WTC11 (cell line): ENCODE data around the gene ERCC8. TPM values are rescaled to one million over a fixed set of nuclear protein-coding genes. Genes with fewer than 3 reads are reported as not detected.

Source experiments
- ATAC-seq: fragments of 200-7000 bp; cut with Tn5 transposase; 2 replicates; pipeline ENCODE4 v1.10.0; 2021; ENCODE audit warnings: mild to moderate bottlenecking, moderate library complexity
- Bru-seq: library from RNA; stranded (reverse); fragments of 400-500 nt; gene quantifications from one replicate; lab custom pipeline; 2021; lab: Mats Ljungman, UMichigan
- CTCF ChIA-PET: fragments of 300-600 bp; sonication (Branson Sonifier 250); formaldehyde crosslinking; loops from one replicate; lab custom pipeline; 2021; ENCODE audit warnings: antibody characterized with exemption; lab: Charles Lee
- POLR2A ChIA-PET: fragments of 350-600 bp; sonication (Branson Sonifier 250); formaldehyde crosslinking; loops from one replicate; lab custom pipeline; 2021; ENCODE audit warnings: antibody characterized with exemption; lab: Charles Lee
- DNase-seq: peaks from one replicate; pipeline ENCODE4 v3.0.0; 2021; ENCODE audit warnings: low spot score
- H3K27ac Mint-ChIP-seq: 2 replicates; pipeline ENCODE4 v1.8.0; 2021; ENCODE audit warnings: mixed read lengths
- H3K27me3 Mint-ChIP-seq: 2 replicates; pipeline ENCODE4 v1.8.0; 2021; ENCODE audit warnings: low read depth, mild to moderate bottlenecking, moderate library complexity, mixed read lengths
- H3K36me3 Mint-ChIP-seq: 2 replicates; pipeline ENCODE4 v1.8.0; 2021; ENCODE audit warnings: mixed read lengths
- H3K4me1 Mint-ChIP-seq: 2 replicates; pipeline ENCODE4 v1.8.0; 2022; ENCODE audit warnings: mixed read lengths
- H3K4me3 Mint-ChIP-seq: 2 replicates; pipeline ENCODE4 v1.8.0; 2021; ENCODE audit warnings: mild to moderate bottlenecking, moderate library complexity, mixed read lengths
- H3K9me3 Mint-ChIP-seq: 2 replicates; pipeline ENCODE4 v1.8.0; 2021; ENCODE audit warnings: mixed read lengths
- ATF1 ChIP-seq: sonication (generic); formaldehyde crosslinking; IDR thresholded peaks from 2 replicates; pipeline ENCODE4 v1.8.1; 2023; ENCODE audit warnings: mild to moderate bottlenecking, moderate library complexity, missing genetic modification reagents
- E2F1 ChIP-seq: sonication (generic); formaldehyde crosslinking; IDR thresholded peaks from 2 replicates; pipeline ENCODE4 v1.8.0; 2022; ENCODE audit warnings: mild to moderate bottlenecking, missing genetic modification reagents
- E2F5 ChIP-seq: sonication (generic); formaldehyde crosslinking; IDR thresholded peaks from 2 replicates; pipeline ENCODE4 v1.8.1; 2022; ENCODE audit warnings: mild to moderate bottlenecking, moderate library complexity, missing genetic modification reagents
- ESRRA ChIP-seq: sonication (generic); formaldehyde crosslinking; IDR thresholded peaks from 2 replicates; pipeline ENCODE4 v1.8.1; 2022; ENCODE audit warnings: mild to moderate bottlenecking, missing genetic modification reagents, borderline replicate concordance
- ETV6 ChIP-seq: sonication (generic); formaldehyde crosslinking; IDR thresholded peaks from 2 replicates; pipeline ENCODE4 v1.8.1; 2022; ENCODE audit warnings: mild to moderate bottlenecking, missing genetic modification reagents
- FOXJ3 ChIP-seq: sonication (generic); formaldehyde crosslinking; IDR thresholded peaks from 2 replicates; pipeline ENCODE4 v1.9.0; 2021; ENCODE audit warnings: missing genetic modification reagents, mild to moderate bottlenecking, borderline replicate concordance
- FOXK1 ChIP-seq: sonication (generic); formaldehyde crosslinking; IDR thresholded peaks from 2 replicates; pipeline ENCODE4 v1.8.0; 2022; ENCODE audit warnings: mild to moderate bottlenecking, moderate library complexity, missing genetic modification reagents
- FOXP1 ChIP-seq: sonication (generic); formaldehyde crosslinking; IDR thresholded peaks from 2 replicates; pipeline ENCODE4 v1.8.0; 2022; ENCODE audit warnings: missing genetic modification reagents, mild to moderate bottlenecking, moderate library complexity, borderline replicate concordance
- GABPB1 ChIP-seq: sonication (generic); formaldehyde crosslinking; IDR thresholded peaks from 2 replicates; pipeline ENCODE4 v1.8.1; 2023; ENCODE audit warnings: mild to moderate bottlenecking, missing genetic modification reagents
- KAT7 ChIP-seq: sonication (generic); formaldehyde crosslinking; IDR thresholded peaks from 2 replicates; pipeline ENCODE4 v1.8.1; 2023; ENCODE audit warnings: missing genetic modification reagents, mild to moderate bottlenecking, borderline replicate concordance
- NR3C1 ChIP-seq: sonication (generic); formaldehyde crosslinking; conservative IDR thresholded peaks from 2 replicates; pipeline ENCODE4 v1.8.1; 2023; ENCODE audit warnings: low read depth, mild to moderate bottlenecking, missing genetic modification reagents
- OVOL2 ChIP-seq: fragments of 250-450 bp; sonication (Bioruptor Pico); IDR thresholded peaks from 2 replicates; pipeline ENCODE4 v1.9.0; 2021; ENCODE audit warnings: mild to moderate bottlenecking, borderline replicate concordance
- PREB ChIP-seq: sonication (generic); formaldehyde crosslinking; IDR thresholded peaks from 2 replicates; pipeline ENCODE4 v1.8.1; 2022; ENCODE audit warnings: mild to moderate bottlenecking, missing genetic modification reagents, moderate library complexity, borderline replicate concordance
- SMAD3 ChIP-seq: sonication (generic); formaldehyde crosslinking; IDR thresholded peaks from 2 replicates; pipeline ENCODE4 v1.8.0; 2022; ENCODE audit warnings: missing genetic modification reagents, mild to moderate bottlenecking, borderline replicate concordance
- SP1 ChIP-seq: sonication (generic); formaldehyde crosslinking; conservative IDR thresholded peaks from 2 replicates; pipeline ENCODE4 v1.8.1; 2022; ENCODE audit warnings: missing genetic modification reagents
- TCF7 ChIP-seq: sonication (generic); formaldehyde crosslinking; IDR thresholded peaks from 2 replicates; pipeline ENCODE4 v1.8.0; 2022; ENCODE audit warnings: mild to moderate bottlenecking, low read depth, missing genetic modification reagents, moderate library complexity
- TEAD1 ChIP-seq: sonication (generic); formaldehyde crosslinking; IDR thresholded peaks from 2 replicates; pipeline ENCODE4 v1.8.0; 2022; ENCODE audit warnings: mild to moderate bottlenecking, missing genetic modification reagents
- TEAD4 ChIP-seq: sonication (generic); formaldehyde crosslinking; IDR thresholded peaks from 2 replicates; pipeline ENCODE4 v1.8.0; 2022; ENCODE audit warnings: mild to moderate bottlenecking, missing genetic modification reagents
- TP53 ChIP-seq: sonication (generic); formaldehyde crosslinking; IDR thresholded peaks from 2 replicates; pipeline ENCODE4 v1.8.1; 2023; ENCODE audit warnings: mild to moderate bottlenecking, missing genetic modification reagents
- USF1 ChIP-seq: sonication (generic); formaldehyde crosslinking; IDR thresholded peaks from 2 replicates; pipeline ENCODE4 v1.8.0; 2022; ENCODE audit warnings: mild to moderate bottlenecking, missing genetic modification reagents
- long read RNA-seq, 3 experiments: library from RNA in 1 of 3; library from capped mRNA in 1 of 3; library from polyadenylated mRNA in 1 of 3; unstranded in 2 of 3; stranded (forward) in 1 of 3; transcript quantifications; one replicate each; pipeline ENCODE4 v2.0.0, GENCODE V29; 2021
- total RNA-seq: library from RNA; stranded (reverse); gene quantifications from 3 replicates; pipeline ENCODE4 v1.2.3, GENCODE V29; 2021
- TF ChIP-seq, protein P1 (sequence below): sonication (generic); formaldehyde crosslinking; IDR thresholded peaks from 2 replicates; pipeline ENCODE4 v1.8.1; 2023; ENCODE audit warnings: mild to moderate bottlenecking, missing genetic modification reagents, moderate library complexity
- TF ChIP-seq, protein P2 (sequence below): sonication (generic); formaldehyde crosslinking; IDR thresholded peaks from 2 replicates; pipeline ENCODE4 v1.8.0; 2022; ENCODE audit warnings: mild to moderate bottlenecking, missing genetic modification reagents
- TF ChIP-seq, protein P3 (sequence below): sonication (generic); formaldehyde crosslinking; IDR thresholded peaks from 2 replicates; pipeline ENCODE4 v1.8.0; 2023; ENCODE audit warnings: missing genetic modification reagents
- TF ChIP-seq, protein P4 (sequence below): fragments of 250-450 bp; sonication (Bioruptor Pico); IDR thresholded peaks from 2 replicates; pipeline ENCODE4 v1.8.0; 2021; ENCODE audit warnings: mild to moderate bottlenecking
- TF ChIP-seq, protein P5 (sequence below): sonication (generic); formaldehyde crosslinking; conservative IDR thresholded peaks from 2 replicates; pipeline ENCODE4 v1.8.1; 2022; ENCODE audit warnings: mild to moderate bottlenecking, missing genetic modification reagents

ERCC8 gene, protein sequence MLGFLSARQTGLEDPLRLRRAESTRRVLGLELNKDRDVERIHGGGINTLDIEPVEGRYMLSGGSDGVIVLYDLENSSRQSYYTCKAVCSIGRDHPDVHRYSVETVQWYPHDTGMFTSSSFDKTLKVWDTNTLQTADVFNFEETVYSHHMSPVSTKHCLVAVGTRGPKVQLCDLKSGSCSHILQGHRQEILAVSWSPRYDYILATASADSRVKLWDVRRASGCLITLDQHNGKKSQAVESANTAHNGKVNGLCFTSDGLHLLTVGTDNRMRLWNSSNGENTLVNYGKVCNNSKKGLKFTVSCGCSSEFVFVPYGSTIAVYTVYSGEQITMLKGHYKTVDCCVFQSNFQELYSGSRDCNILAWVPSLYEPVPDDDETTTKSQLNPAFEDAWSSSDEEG
- total RNA-seq (14.6 to 16.0 TPM (median 15.3 TPM) in 3 replicates), Bru-seq, nascent RNA (percentile 89 among the genes with signal in this experiment)
- long read RNA-seq, experiment 1, transcript ERCC8-201 (12 exons, 2,017 nt) = major isoform, 29 of 72 reads
- long read RNA-seq, experiment 1, partial matches to known transcripts = 13 of 72 reads
- long read RNA-seq, experiment 1, other reads (novel, unspliced or antisense) = 29 of 72 reads
- long read RNA-seq, experiment 2, transcript ERCC8-201 (12 exons, 2,017 nt) = major isoform, 6 of 26 reads
- long read RNA-seq, experiment 2, partial matches to known transcripts = 6 of 26 reads
- long read RNA-seq, experiment 2, other reads (novel, unspliced or antisense) = 14 of 26 reads
- long read RNA-seq, experiment 3, transcript ERCC8-201 (12 exons, 2,017 nt) = major isoform, 44 of 73 reads
- long read RNA-seq, experiment 3, partial matches to known transcripts = 8 of 73 reads
- long read RNA-seq, experiment 3, other reads (novel, unspliced or antisense) = 17 of 73 reads

DNA sequence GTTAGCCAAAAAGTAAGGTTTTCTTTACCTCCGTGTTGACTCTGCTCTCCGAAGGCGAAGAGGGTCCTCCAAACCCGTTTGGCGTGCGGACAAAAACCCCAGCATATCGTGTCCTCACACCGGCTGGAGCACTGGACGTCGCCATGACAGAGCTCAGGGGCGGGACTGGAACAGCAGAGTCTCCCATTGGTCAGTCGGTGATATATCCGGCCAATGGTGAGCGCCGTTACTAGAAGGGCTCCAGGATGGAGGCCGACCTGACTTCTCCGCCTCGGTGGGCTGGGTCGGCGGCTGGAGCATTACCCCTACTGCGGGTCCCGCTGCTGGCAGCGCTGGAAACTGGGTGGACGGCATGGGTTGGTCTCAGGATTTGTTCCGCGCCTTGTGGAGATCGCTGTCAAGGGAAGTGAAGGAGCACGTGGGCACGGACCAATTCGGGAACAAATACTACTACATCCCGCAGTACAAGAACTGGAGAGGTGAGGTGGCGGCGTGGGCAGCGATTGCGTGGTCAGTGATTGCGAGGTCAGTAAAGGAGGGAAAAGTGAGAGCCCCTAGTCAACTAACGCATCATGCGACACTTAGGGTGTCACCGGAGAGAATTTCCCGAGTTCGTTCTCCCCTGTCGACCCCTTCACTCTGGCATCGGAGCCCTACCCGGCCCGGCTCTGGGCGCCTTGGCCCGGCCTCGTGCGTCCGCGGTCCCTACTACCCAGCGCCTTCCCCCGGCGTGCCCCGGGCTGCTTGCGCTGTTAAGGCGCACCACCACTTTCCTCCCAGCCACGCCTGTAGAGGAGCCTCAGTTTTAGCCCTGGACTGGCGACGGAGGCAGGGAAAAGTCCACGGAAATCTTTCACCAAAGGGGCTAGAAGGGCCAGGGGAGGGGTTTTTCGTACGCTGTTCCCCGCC, at the start of gene ERCC8, which contains the start of gene NDUFAF2:
Gene ERCC8, minus strand, starts transcription at position 167 of the 909 bp plus-strand sequence. Its CDS starts 62 bp downstream, at position 105.
Gene NDUFAF2, plus strand, starts transcription at position 302 of the 909 bp plus-strand sequence. Its CDS starts 51 bp downstream, at position 353.
- POLR2A ChIA-PET = interaction anchor here (1.0 to 1.7 kb wide), 4 partner anchors 101 to 386 kb away, joined by 3 to 6 read pairs (median 4); partner anchors contain the start of genes DEPDC1B and ELOVL7
- ATAC-seq (peak; percentile 99), DNase-seq (peak; percentile 90)
- H3K27ac Mint-ChIP-seq = no peak within 1 kb of the TSS; the same call in 1 of the 2 replicates
- CTCF ChIA-PET = interaction anchor here (0.7 to 2.0 kb wide), 3 partner anchors 14 to 101 kb away, joined by 3 to 6 read pairs (median 5); partner anchors contain the start of gene ELOVL7
- peaks cover 11% of the 10 kb centered on the region for H3K4me1 Mint-ChIP-seq
- peaks cover 6% of the 10 kb centered on the region; the same call in 1 of the 2 replicates for H3K36me3 Mint-ChIP-seq
- peaks cover 9% of the 10 kb centered on the region for H3K27me3 Mint-ChIP-seq
- peaks cover 4% of the 10 kb centered on the region; the same call in 1 of the 2 replicates for H3K9me3 Mint-ChIP-seq
- H3K4me3 Mint-ChIP-seq = no peak within 1 kb of the TSS
- TF ChIP-seq, protein P1, sequence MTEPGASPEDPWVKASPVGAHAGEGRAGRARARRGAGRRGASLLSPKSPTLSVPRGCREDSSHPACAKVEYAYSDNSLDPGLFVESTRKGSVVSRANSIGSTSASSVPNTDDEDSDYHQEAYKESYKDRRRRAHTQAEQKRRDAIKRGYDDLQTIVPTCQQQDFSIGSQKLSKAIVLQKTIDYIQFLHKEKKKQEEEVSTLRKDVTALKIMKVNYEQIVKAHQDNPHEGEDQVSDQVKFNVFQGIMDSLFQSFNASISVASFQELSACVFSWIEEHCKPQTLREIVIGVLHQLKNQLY = no peak
- TF ChIP-seq SP1 = peak; percentile 82
- TF ChIP-seq NR3C1 (CRISPR knock-in tag) = no peak
- TF ChIP-seq E2F1 = 0 out of 2 replicates have a peak, but pooled peaks have one; percentile 59
- 0 out of 2 replicates have a peak, but pooled peaks have one; percentile 12 for TF ChIP-seq TEAD1 (CRISPR knock-in tag)
- TF ChIP-seq KAT7 = peak; percentile 53; the same call in 1 of the 2 replicates
- peak; percentile 60; the same call in 1 of the 2 replicates for TF ChIP-seq SMAD3 (CRISPR knock-in tag)
- TF ChIP-seq ESRRA = peak; percentile 62; the same call in 1 of the 2 replicates
- TF ChIP-seq ETV6 = peak; percentile 34
- peak; percentile 33; the same call in 1 of the 2 replicates for TF ChIP-seq FOXP1
- no peak for TF ChIP-seq TP53 (CRISPR knock-in tag)
- 0 out of 2 replicates have a peak, but pooled peaks have one; percentile 27 for TF ChIP-seq USF1
- 0 out of 2 replicates have a peak, but pooled peaks have one; percentile 37 for TF ChIP-seq TCF7 (CRISPR knock-in tag)
- TF ChIP-seq GABPB1 (CRISPR knock-in tag) = peak; percentile 43
- TF ChIP-seq, protein P2, sequence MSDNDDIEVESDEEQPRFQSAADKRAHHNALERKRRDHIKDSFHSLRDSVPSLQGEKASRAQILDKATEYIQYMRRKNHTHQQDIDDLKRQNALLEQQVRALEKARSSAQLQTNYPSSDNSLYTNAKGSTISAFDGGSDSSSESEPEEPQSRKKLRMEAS (CRISPR knock-in tag) = peak; percentile 87
- TF ChIP-seq PREB (CRISPR knock-in tag) = no peak
- no peak for TF ChIP-seq ATF1 (CRISPR knock-in tag)
- TF ChIP-seq, protein P3, sequence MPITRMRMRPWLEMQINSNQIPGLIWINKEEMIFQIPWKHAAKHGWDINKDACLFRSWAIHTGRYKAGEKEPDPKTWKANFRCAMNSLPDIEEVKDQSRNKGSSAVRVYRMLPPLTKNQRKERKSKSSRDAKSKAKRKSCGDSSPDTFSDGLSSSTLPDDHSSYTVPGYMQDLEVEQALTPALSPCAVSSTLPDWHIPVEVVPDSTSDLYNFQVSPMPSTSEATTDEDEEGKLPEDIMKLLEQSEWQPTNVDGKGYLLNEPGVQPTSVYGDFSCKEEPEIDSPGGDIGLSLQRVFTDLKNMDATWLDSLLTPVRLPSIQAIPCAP (CRISPR knock-in tag) = peak; percentile 88; the same call in 1 of the 2 replicates
- TF ChIP-seq TEAD4 (CRISPR knock-in tag) = no peak
- TF ChIP-seq FOXJ3 (CRISPR knock-in tag) = no peak
- TF ChIP-seq OVOL2 (CRISPR knock-in tag) = no peak
- peak; percentile 71 for TF ChIP-seq FOXK1 (CRISPR knock-in tag)
- TF ChIP-seq, protein P4, sequence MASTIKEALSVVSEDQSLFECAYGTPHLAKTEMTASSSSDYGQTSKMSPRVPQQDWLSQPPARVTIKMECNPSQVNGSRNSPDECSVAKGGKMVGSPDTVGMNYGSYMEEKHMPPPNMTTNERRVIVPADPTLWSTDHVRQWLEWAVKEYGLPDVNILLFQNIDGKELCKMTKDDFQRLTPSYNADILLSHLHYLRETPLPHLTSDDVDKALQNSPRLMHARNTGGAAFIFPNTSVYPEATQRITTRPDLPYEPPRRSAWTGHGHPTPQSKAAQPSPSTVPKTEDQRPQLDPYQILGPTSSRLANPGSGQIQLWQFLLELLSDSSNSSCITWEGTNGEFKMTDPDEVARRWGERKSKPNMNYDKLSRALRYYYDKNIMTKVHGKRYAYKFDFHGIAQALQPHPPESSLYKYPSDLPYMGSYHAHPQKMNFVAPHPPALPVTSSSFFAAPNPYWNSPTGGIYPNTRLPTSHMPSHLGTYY (CRISPR knock-in tag) = no peak
- TF ChIP-seq, protein P5, sequence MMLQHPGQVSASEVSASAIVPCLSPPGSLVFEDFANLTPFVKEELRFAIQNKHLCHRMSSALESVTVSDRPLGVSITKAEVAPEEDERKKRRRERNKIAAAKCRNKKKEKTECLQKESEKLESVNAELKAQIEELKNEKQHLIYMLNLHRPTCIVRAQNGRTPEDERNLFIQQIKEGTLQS (CRISPR knock-in tag) = 0 out of 2 replicates have a peak, but pooled peaks have one; percentile 16
- TF ChIP-seq E2F5 = no peak
